Measurements from ENCODE around the gene TFIP11. TPM values are rescaled to one million over a fixed set of nuclear protein-coding genes. Genes with fewer than 3 reads are reported as not detected.

Gene TFIP11
- polyA plus RNA-seq, 4 donors: 14.5 to 33.0 (median 32.5) TPM

DNA sequence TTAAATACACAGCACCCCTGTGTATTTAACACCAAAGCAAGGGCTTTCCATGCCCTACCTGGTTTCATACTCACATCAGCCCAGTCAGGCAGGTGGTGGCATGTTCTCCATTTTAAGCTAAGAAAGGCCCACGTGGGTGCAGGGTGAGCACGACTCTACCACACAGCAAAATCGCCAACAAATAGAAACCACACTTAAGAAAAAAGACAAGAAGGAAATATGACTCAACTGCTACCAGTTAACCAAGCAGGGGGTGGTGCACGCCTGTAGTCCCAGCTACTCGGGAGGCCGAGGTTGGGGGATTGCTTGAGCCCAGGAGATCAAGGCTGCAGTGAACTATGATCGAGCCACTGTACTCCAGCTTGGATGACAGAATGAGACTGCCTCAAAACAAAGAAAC, 35.2 kb upstream of the TFIP11 start:
- no peak for FAIRE-seq
- no peaks in the 10 kb centered on the region for H3K9me3 ChIP-seq (ENCODE audit: control insufficient read depth in 2 of 2, insufficient read depth in 1 of 2, low read depth in 1 of 2, low read length in 1 of 2)

DNA sequence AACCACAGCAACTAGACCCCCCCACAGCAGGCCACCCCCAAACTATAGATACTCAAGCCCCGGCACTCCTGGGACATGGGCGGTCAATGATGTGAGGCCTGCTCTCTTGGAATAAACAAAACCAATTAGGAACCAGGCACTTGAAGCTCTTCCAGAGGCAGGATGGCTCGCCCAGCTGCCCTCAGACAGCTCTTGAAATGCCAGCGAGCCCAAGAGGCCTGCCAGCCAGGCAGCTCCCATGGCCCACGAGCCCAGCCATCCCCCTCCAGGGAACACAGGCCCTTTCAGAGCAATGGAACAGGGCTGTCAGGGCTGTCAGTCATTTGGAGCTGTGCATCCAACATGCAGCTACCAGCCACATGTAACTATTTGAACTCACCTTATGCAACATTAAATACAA, 34.0 kb upstream of the TFIP11 start:
- FAIRE-seq: no peak
- peaks cover 0 to 27% (median 0%) of the 10 kb centered on the region in 3 donors for H3K36me3 ChIP-seq (ENCODE audit: control insufficient read depth in 3 of 3, insufficient read depth in 2 of 3, low read depth in 1 of 3, low read length in 3 of 3)
- DNase-seq: no peak
- 75 to 85% (median 81%) methylated on average over 5 of the region's 5 CpGs for WGBS, 3 donors
- H3K9me3 ChIP-seq (ENCODE audit: control insufficient read depth in 2 of 2, insufficient read depth in 1 of 2, low read depth in 1 of 2, low read length in 1 of 2): no peaks in the 10 kb centered on the region
- H3K27ac ChIP-seq (ENCODE audit: low read depth in 1 of 3, low read length in 2 of 3): no peak overlapping the region
- H3K4me1 ChIP-seq (ENCODE audit: control insufficient read depth in 3 of 3, insufficient read depth in 2 of 3, low read depth in 1 of 3, low read length in 2 of 3): no peaks in the 10 kb centered on the region
- no peaks in the 10 kb centered on the region for H3K27me3 ChIP-seq (ENCODE audit: control insufficient read depth in 3 of 3, insufficient read depth in 3 of 3, low read length in 3 of 3)
- no peak overlapping the region for H3K4me3 ChIP-seq (ENCODE audit: low read depth in 1 of 3, low read length in 3 of 3)

More for the DNA sequence above, 35.2 kb upstream of the TFIP11 start:
- no peak overlapping the region for H3K4me3 ChIP-seq (ENCODE audit: low read depth in 1 of 3, low read length in 3 of 3)
- H3K36me3 ChIP-seq (ENCODE audit: control insufficient read depth in 3 of 3, insufficient read depth in 2 of 3, low read depth in 1 of 3, low read length in 3 of 3): peaks cover 0 to 20% (median 0%) of the 10 kb centered on the region in 3 donors
- no peak overlapping the region for H3K27ac ChIP-seq (ENCODE audit: low read depth in 1 of 3, low read length in 2 of 3)
- no peaks in the 10 kb centered on the region for H3K27me3 ChIP-seq (ENCODE audit: control insufficient read depth in 3 of 3, insufficient read depth in 3 of 3, low read length in 3 of 3)
- 57 to 84% (median 70%) methylated on average over 7 of the region's 7 CpGs for WGBS, 3 donors
- no peaks in the 10 kb centered on the region for H3K4me1 ChIP-seq (ENCODE audit: control insufficient read depth in 3 of 3, insufficient read depth in 2 of 3, low read depth in 1 of 3, low read length in 2 of 3)
- DNase-seq: no peak

DNA sequence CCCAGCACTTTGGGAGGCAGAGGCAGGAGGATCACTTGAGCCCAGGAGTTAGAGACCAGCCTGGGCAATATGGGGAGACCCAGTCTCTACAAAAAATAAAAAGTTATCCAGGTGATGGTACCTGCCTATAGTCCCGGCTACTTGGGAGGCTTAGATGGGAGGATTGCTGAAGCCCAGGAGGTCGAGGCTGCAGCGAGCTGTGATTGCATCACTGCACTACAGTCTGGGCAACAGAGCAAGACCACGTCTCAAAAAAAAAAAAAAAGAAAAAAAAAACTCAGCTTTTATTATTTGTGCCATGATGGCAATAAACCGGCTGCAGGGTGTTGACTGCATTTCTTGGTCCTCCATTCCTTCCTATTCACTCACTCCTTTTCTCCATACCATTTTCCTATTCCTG, 33.6 kb upstream of the TFIP11 start:
- no peak overlapping the region for H3K4me3 ChIP-seq (ENCODE audit: low read depth in 1 of 3, low read length in 3 of 3)
- DNase-seq: no peak
- no peak overlapping the region for H3K27ac ChIP-seq (ENCODE audit: low read depth in 1 of 3, low read length in 2 of 3)
- WGBS, 3 donors: 81 to 90% (median 82%) methylated on average over 4 to 5 of the region's 5 CpGs
- H3K4me1 ChIP-seq (ENCODE audit: control insufficient read depth in 3 of 3, insufficient read depth in 2 of 3, low read depth in 1 of 3, low read length in 2 of 3): no peaks in the 10 kb centered on the region
- H3K9me3 ChIP-seq (ENCODE audit: control insufficient read depth in 2 of 2, insufficient read depth in 1 of 2, low read depth in 1 of 2, low read length in 1 of 2): no peaks in the 10 kb centered on the region
- no peak for FAIRE-seq
- H3K36me3 ChIP-seq (ENCODE audit: control insufficient read depth in 3 of 3, insufficient read depth in 2 of 3, low read depth in 1 of 3, low read length in 3 of 3): peaks cover under 1 to 32% (median under 1%) of the 10 kb centered on the region in 3 donors
- no peaks in the 10 kb centered on the region for H3K27me3 ChIP-seq (ENCODE audit: control insufficient read depth in 3 of 3, insufficient read depth in 3 of 3, low read length in 3 of 3)

DNA sequence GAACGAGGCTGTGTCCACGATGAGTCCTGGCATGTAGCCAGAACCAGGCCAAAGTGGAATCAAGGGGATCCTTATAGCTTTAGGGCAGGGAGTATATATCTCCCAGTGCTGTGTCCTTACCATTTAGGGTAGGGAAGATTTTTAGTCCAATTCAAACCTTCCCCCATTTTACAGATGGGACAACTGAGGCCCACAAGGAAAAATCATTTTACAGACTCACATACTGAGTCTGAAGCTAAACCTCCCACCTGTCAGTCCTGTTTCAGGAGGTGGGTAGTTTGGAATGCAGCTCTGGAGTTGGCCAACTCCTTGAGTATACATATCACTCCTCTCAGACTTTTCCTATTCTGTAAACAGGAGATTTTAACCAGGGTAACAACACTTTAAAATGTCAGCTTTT, 33.1 kb upstream of the TFIP11 start:
- no peaks in the 10 kb centered on the region for H3K27me3 ChIP-seq (ENCODE audit: control insufficient read depth in 3 of 3, insufficient read depth in 3 of 3, low read length in 3 of 3)
- no peaks in the 10 kb centered on the region for H3K4me1 ChIP-seq (ENCODE audit: control insufficient read depth in 3 of 3, insufficient read depth in 2 of 3, low read depth in 1 of 3, low read length in 2 of 3)
- no peak overlapping the region for H3K4me3 ChIP-seq (ENCODE audit: low read depth in 1 of 3, low read length in 3 of 3)
- peaks cover 3 to 34% (median 5%) of the 10 kb centered on the region in 3 donors for H3K36me3 ChIP-seq (ENCODE audit: control insufficient read depth in 3 of 3, insufficient read depth in 2 of 3, low read depth in 1 of 3, low read length in 3 of 3)
- H3K9me3 ChIP-seq (ENCODE audit: control insufficient read depth in 2 of 2, insufficient read depth in 1 of 2, low read depth in 1 of 2, low read length in 1 of 2): no peaks in the 10 kb centered on the region
- DNase-seq (no peak), FAIRE-seq (no peak)
- no peak overlapping the region for H3K27ac ChIP-seq (ENCODE audit: low read depth in 1 of 3, low read length in 2 of 3)
- 72 to 88% (median 75%) methylated on average over 2 of the region's 2 CpGs for WGBS, 3 donors

DNA sequence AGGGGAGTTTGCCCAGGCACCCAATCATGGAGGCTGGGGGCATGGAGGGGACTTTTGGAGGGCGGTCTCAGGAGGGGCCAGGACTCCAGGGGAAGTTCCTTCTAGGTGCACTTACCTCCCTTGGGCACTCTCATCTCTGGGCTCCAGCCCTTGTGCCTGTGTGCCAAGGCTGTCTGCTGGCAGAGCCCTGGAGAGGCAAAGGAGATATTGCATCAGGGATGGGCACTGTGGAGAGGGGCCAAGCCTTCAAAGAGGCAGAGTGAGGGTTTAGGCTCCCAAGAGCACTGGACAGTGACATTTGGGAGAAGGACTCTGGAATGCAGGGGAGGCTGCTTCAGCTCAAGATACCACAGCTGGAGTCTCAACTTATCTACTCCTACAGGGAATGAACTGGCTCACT, 32.2 kb upstream of the TFIP11 start:
- no peak overlapping the region for H3K4me3 ChIP-seq (ENCODE audit: low read depth in 1 of 3, low read length in 3 of 3)
- H3K9me3 ChIP-seq (ENCODE audit: control insufficient read depth in 2 of 2, insufficient read depth in 1 of 2, low read depth in 1 of 2, low read length in 1 of 2): no peaks in the 10 kb centered on the region
- FAIRE-seq: no peak
- no peaks in the 10 kb centered on the region for H3K27me3 ChIP-seq (ENCODE audit: control insufficient read depth in 3 of 3, insufficient read depth in 3 of 3, low read length in 3 of 3)
- peaks cover 7 to 36% (median 7%) of the 10 kb centered on the region in 3 donors for H3K36me3 ChIP-seq (ENCODE audit: control insufficient read depth in 3 of 3, insufficient read depth in 2 of 3, low read depth in 1 of 3, low read length in 3 of 3)
- no peaks in the 10 kb centered on the region for H3K4me1 ChIP-seq (ENCODE audit: control insufficient read depth in 3 of 3, insufficient read depth in 2 of 3, low read depth in 1 of 3, low read length in 2 of 3)
- no peak overlapping the region for H3K27ac ChIP-seq (ENCODE audit: low read depth in 1 of 3, low read length in 2 of 3)
- 91 to 94% (median 94%) methylated on average over 1 of the region's 1 CpG for WGBS, 3 donors
- no peak for DNase-seq

DNA sequence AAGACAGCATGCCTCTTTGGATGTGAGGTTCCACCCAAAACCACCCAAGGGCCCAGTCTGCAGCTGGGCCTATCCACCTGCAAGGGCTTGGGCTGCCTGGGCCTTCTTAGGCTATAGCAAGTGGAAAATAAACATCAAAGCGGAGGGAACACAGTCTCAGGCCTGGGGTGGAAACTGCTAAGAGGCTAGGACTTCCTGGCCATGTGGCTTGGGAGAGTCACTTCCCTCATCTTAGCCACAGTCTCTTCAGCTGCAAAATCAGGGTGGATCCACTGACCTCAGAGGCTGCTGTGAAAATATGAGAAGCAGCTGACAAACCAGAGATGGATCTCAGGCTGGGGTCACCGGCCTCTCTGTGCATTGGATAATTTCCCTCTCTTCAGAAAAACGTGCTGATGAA, 30.6 kb upstream of the TFIP11 start:
- DNase-seq (no peak), FAIRE-seq (no peak)
- Histone ChIP-seq H3K4me1 (ENCODE audit: control insufficient read depth in 3 of 3, insufficient read depth in 2 of 3, low read depth in 1 of 3, low read length in 2 of 3) (no peaks in the 10 kb centered on the region), H3K9me3 (ENCODE audit: control insufficient read depth in 2 of 2, insufficient read depth in 1 of 2, low read depth in 1 of 2, low read length in 1 of 2) (no peaks in the 10 kb centered on the region), H3K27ac (ENCODE audit: low read depth in 1 of 3, low read length in 2 of 3) (no peak overlapping the region), H3K27me3 (ENCODE audit: control insufficient read depth in 3 of 3, insufficient read depth in 3 of 3, low read length in 3 of 3) (no peaks in the 10 kb centered on the region), H3K36me3 (ENCODE audit: control insufficient read depth in 3 of 3, insufficient read depth in 2 of 3, low read depth in 1 of 3, low read length in 3 of 3) (peaks cover 7 to 48% (median 7%) of the 10 kb centered on the region in 3 donors), H3K4me3 (ENCODE audit: low read depth in 1 of 3, low read length in 3 of 3) (no peak overlapping the region)
- 65 to 94% (median 81%) methylated on average over 3 of the region's 3 CpGs for WGBS, 3 donors

DNA sequence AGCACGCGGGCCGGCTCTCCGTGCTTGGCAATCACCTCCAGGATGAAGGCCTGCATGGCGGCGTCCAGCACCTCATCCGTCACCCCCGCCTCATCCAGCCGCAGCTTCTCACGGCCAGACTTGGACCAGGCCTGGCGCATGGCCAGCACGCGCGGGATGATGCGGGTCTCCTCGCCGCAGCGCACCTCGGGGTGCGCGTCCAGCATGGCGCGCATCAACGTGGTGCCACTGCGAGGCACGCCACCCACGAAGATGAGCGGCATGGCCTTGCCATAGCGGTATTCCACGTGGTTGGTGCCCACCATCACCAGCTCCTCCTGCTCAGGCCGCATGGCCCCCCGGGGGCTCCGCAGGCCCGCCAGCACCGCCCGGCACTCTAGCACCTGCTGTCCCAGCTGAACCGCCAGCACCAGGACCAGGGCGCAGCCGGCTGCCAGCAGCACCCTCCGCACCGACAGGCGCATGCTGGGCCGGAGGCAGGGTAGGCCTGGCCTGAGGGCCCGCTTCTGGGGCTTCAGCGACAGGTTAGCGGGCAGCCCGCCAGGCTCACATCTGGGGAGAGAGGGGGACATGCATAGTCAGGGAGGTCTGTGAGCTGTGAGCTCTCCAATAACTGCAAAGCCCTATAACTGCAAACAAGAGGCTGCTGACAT, 29.0 kb upstream of the TFIP11 start:
- Histone ChIP-seq H3K27ac (ENCODE audit: low read depth in 1 of 3, low read length in 2 of 3) (no peak overlapping the region), H3K9me3 (ENCODE audit: control insufficient read depth in 2 of 2, insufficient read depth in 1 of 2, low read depth in 1 of 2, low read length in 1 of 2) (no peaks in the 10 kb centered on the region), H3K36me3 (ENCODE audit: control insufficient read depth in 3 of 3, insufficient read depth in 2 of 3, low read depth in 1 of 3, low read length in 3 of 3) (peaks cover 7 to 52% (median 7%) of the 10 kb centered on the region in 3 donors), H3K27me3 (ENCODE audit: control insufficient read depth in 3 of 3, insufficient read depth in 3 of 3, low read length in 3 of 3) (no peaks in the 10 kb centered on the region), H3K4me1 (ENCODE audit: control insufficient read depth in 3 of 3, insufficient read depth in 2 of 3, low read depth in 1 of 3, low read length in 2 of 3) (no peaks in the 10 kb centered on the region), H3K4me3 (ENCODE audit: low read depth in 1 of 3, low read length in 3 of 3) (no peak overlapping the region)
- DNase-seq (no peak), FAIRE-seq (no peak)
- 90 to 95% (median 94%) methylated on average over 46 to 47 of the region's 47 CpGs for WGBS, 3 donors

DNA sequence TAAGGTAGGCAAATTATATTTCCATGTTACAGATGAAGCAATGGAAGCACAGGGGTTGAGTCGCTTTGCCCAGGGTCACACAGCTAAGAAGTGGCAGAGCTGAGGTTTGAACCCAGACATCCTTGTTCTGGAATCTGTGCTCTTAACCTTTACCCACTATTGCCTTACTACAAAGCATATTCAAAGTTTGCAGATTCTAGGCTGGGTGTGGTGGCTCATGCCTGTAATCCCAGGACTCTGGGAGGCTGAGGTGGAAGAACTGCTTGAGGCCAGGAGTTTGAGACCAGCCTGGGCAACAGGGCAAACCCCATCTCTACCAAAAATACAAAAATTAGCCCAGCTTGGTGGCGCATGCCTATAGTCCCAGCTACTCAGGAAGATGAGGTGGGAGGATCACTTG, 27.8 kb upstream of the TFIP11 start:
- no peak overlapping the region for H3K27ac ChIP-seq (ENCODE audit: low read depth in 1 of 3, low read length in 2 of 3)
- no peak for DNase-seq
- H3K27me3 ChIP-seq (ENCODE audit: control insufficient read depth in 3 of 3, insufficient read depth in 3 of 3, low read length in 3 of 3): no peaks in the 10 kb centered on the region
- no peaks in the 10 kb centered on the region for H3K4me1 ChIP-seq (ENCODE audit: control insufficient read depth in 3 of 3, insufficient read depth in 2 of 3, low read depth in 1 of 3, low read length in 2 of 3)
- peaks cover 7 to 55% (median 10%) of the 10 kb centered on the region in 3 donors for H3K36me3 ChIP-seq (ENCODE audit: control insufficient read depth in 3 of 3, insufficient read depth in 2 of 3, low read depth in 1 of 3, low read length in 3 of 3)
- 92 to 100% (median 95%) methylated on average over 2 of the region's 2 CpGs for WGBS, 3 donors
- no peak for FAIRE-seq
- H3K4me3 ChIP-seq (ENCODE audit: low read depth in 1 of 3, low read length in 3 of 3): no peak overlapping the region
- H3K9me3 ChIP-seq (ENCODE audit: control insufficient read depth in 2 of 2, insufficient read depth in 1 of 2, low read depth in 1 of 2, low read length in 1 of 2): no peaks in the 10 kb centered on the region

DNA sequence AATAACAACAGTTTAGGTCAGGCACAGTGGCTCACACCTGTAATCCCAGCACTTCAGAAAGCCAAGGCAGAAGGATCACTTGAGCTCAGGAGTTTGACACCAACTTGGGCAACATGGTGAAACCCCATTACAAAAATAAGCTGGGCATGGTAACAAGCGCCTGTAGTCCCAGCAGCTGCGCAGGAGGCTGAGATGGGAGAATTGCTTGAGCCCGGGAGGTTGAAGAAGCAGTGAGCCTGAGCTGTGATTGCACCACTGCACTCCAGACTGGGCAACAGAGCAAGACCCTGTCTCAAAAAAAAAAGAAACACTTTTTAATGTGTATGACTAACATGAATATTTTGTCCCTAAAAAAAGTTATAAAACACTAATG, 24.5 kb upstream of the TFIP11 start:
- peaks cover 9 to 48% (median 10%) of the 10 kb centered on the region in 3 donors for H3K36me3 ChIP-seq (ENCODE audit: control insufficient read depth in 3 of 3, insufficient read depth in 2 of 3, low read depth in 1 of 3, low read length in 3 of 3)
- H3K4me3 ChIP-seq (ENCODE audit: low read depth in 1 of 3, low read length in 3 of 3): no peak overlapping the region
- DNase-seq (no peak), FAIRE-seq (no peak)
- H3K4me1 ChIP-seq (ENCODE audit: control insufficient read depth in 3 of 3, insufficient read depth in 2 of 3, low read depth in 1 of 3, low read length in 2 of 3): no peaks in the 10 kb centered on the region
- WGBS, 3 donors: 95 to 98% (median 96%) methylated on average over 3 of the region's 3 CpGs
- no peaks in the 10 kb centered on the region for H3K9me3 ChIP-seq (ENCODE audit: control insufficient read depth in 2 of 2, insufficient read depth in 1 of 2, low read depth in 1 of 2, low read length in 1 of 2)
- no peak overlapping the region for H3K27ac ChIP-seq (ENCODE audit: low read depth in 1 of 3, low read length in 2 of 3)
- H3K27me3 ChIP-seq (ENCODE audit: control insufficient read depth in 3 of 3, insufficient read depth in 3 of 3, low read length in 3 of 3): no peaks in the 10 kb centered on the region

All from small intestine (tissue), 7 donors.